Fibroblast of skin of back (primary cell): Measurements from ENCODE around the gene CDK18. TPM values are rescaled to one million over a fixed set of nuclear protein-coding genes. Genes with fewer than 3 reads are reported as not detected.
A peak's percentile ranks its signal among the peaks of the same experiment; 100 is the strongest.
"Not testable (repeated sequence)": the region's sequence is repeated elsewhere in the genome, so short reads cannot be mapped to it uniquely, and the experiment has no call there.

ENCODE experiments used
- DNase-seq: peaks from one replicate; pipeline ENCODE4 v3.0.0-alpha.2; 2013
- polyA plus RNA-seq, 2 experiments: library from polyadenylated mRNA; unstranded; fragments of 120-200 nt; gene quantifications; one replicate each; pipeline ENCODE4 v1.2.1, GENCODE V29; 2013; ENCODE audit not compliant: insufficient read length in 2 of 2

CDK18 gene
- polyA plus RNA-seq (2013, experiment 1 of 2; ENCODE audit: insufficient read length): 3.0 TPM
- polyA plus RNA-seq (2013, experiment 2 of 2; ENCODE audit: insufficient read length): 9.1 TPM

GRCh38 chr1:205504311-205505075 lies at the start of gene CDK18:
Gene CDK18 (plus strand): TSS chr1:205504669. CDS start chr1:205523168, 18,499 bp downstream.
- peak; percentile 44 for DNase-seq

- no peak for DNase-seq
These were observed 49.5 kb upstream of the CDK18 start for GRCh38 chr1:205454903-205455335.

GRCh38 chr1:205455581-205456382 lies 48.7 kb upstream of the CDK18 start, which contains the start of gene BLACAT1:
Gene BLACAT1 (minus strand): TSS chr1:205456045.
- no peak for DNase-seq

GRCh38 chr1:205456383-205456867 lies 48.0 kb upstream of the CDK18 start:
- DNase-seq: no peak

GRCh38 chr1:205456868-205457745 lies 47.4 kb upstream of the CDK18 start:
- no peak for DNase-seq

GRCh38 chr1:205458777-205459566 lies 45.5 kb upstream of the CDK18 start:
- peak; percentile 63 for DNase-seq

GRCh38 chr1:205465392-205465791 lies 39.1 kb upstream of the CDK18 start:
- no peak for DNase-seq

- DNase-seq: no peak
These were observed 37.8 kb upstream of the CDK18 start for GRCh38 chr1:205466595-205467220.

- no peak for DNase-seq
These were observed 34.3 kb upstream of the CDK18 start for GRCh38 chr1:205470131-205470530.

- no peak for DNase-seq
These were observed 31.6 kb upstream of the CDK18 start for GRCh38 chr1:205472737-205473441.

- no peak for DNase-seq
These were observed 31.0 kb upstream of the CDK18 start for GRCh38 chr1:205473475-205473874.

- DNase-seq: no peak
These were observed 30.5 kb upstream of the CDK18 start for GRCh38 chr1:205473966-205474365.

- DNase-seq: no peak
These were observed 29.9 kb upstream of the CDK18 start for GRCh38 chr1:205474571-205474970.

GRCh38 chr1:205475855-205476254 lies 28.6 kb upstream of the CDK18 start:
- no peak for DNase-seq

- DNase-seq: no peak
These were observed 27.8 kb upstream of the CDK18 start for GRCh38 chr1:205476648-205477047.

GRCh38 chr1:205477121-205477758 lies 27.2 kb upstream of the CDK18 start:
- DNase-seq: no peak

GRCh38 chr1:205477759-205478247 lies 26.7 kb upstream of the CDK18 start:
- DNase-seq: peak; percentile 73

- not testable (repeated sequence) for DNase-seq
These were observed 25.5 kb upstream of the CDK18 start for GRCh38 chr1:205478985-205479384.

- no peak for DNase-seq
These were observed 24.0 kb upstream of the CDK18 start for GRCh38 chr1:205480349-205480985.
